ENCODE measurements around the gene NRF1. TPM values are rescaled to one million over a fixed set of nuclear protein-coding genes. Genes with fewer than 3 reads are reported as not detected.

Gene NRF1
- total and polyA plus RNA-seq, 2 of the 8 experiments (the other 6 are each of a cell fraction or from before 2014, with no cell fraction given): 18.2 to 21.4 TPM

DNA sequence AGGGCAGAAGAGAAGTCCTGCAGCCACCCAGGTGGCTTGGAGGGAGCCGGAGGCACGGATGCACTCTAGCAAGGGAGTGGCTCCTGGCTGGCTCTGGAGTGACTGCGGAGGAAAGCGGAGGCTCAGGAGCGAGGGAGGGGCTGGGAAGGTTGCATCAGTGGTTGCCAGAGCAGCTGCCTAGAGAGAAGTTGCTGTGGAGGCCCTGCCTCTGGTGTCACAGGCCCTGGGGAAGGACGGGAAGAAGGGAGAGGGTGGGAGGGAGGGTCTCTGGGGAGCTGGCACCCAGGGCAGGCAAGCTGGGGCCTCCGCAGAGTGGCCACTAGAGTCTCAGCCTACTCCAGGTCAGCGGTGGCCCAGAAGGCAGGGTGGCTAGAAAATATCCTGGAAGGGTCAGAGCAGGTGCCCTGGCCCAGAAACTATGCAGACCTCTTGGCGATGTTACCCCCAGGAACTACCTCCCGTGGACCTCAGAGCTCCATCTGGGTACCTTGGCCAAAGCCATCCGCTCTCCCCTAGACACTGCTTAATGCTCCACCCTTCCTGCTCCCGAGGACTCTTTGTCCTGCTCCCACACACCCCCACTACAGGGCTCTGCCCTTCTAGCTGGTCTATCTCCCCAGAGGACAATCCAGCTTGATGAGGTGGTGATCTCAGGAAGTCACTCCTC, 164.3 kb downstream of the NRF1 start:
- H3K79me2 ChIP-seq (ENCODE audit: control insufficient read depth in 1 of 2, insufficient read depth in 2 of 2, low read length in 2 of 2): peaks cover 2 to 27% of the 10 kb centered on the region in 2 experiments; a peak in 2 of 4 replicates
- no peak overlapping the region for H3K23ac ChIP-seq (ENCODE audit: insufficient read length)
- H3K79me1 ChIP-seq (ENCODE audit: low read depth, low read length): peaks cover 17% of the 10 kb centered on the region
- POLR2A ChIA-PET (ENCODE audit: partially characterized antibody): interaction anchor here (0.9 to 4.3 kb wide), 9 partner anchors 9 to 51 kb away, joined by 3 to 36 read pairs (median 8); no protein-coding TSS in a partner anchor
- peak overlapping the region; percentile 73 for H4K8ac ChIP-seq (ENCODE audit: extremely low read depth, insufficient read depth, low read length)
- peak overlapping the region; percentile 5 for H4K5ac ChIP-seq (ENCODE audit: insufficient read length, low read depth, low read length)
- CTCF ChIA-PET (ENCODE audit: partially characterized antibody): interaction anchor here (0.9 to 8.1 kb wide), 6 partner anchors 10 to 238 kb away, joined by 3 to 45 read pairs (median 4); no protein-coding TSS in a partner anchor
- 15% methylated on average over 10 of the region's 12 CpGs; no CpG with 5 or more reads in 1 of the 2 experiments for WGBS, 2 experiments (ENCODE audit: extremely low coverage in 1 of 2, insufficient coverage in 1 of 2, insufficient read length in 1 of 2, insufficient replicate concordance in 2 of 2, low coverage in 1 of 2, low lambda C conversion rate in 2 of 2, missing lambda C conversion rate in 1 of 2)
- peak overlapping the region; percentile 82 to 99 for H3K4me2 ChIP-seq (ENCODE audit: insufficient read depth in 1 of 2, low read depth in 2 of 2, low read length in 2 of 2)
- H3K14ac ChIP-seq (ENCODE audit: insufficient read length): no peak overlapping the region
- no peaks in the 10 kb centered on the region for H3K9me3 ChIP-seq (ENCODE audit: insufficient read depth in 2 of 2, low read depth in 1 of 2, low read length in 1 of 2)
- H4K20me1 ChIP-seq (replicated peaks in 1 of 2; ENCODE audit: control insufficient read depth in 1 of 2, insufficient read depth in 2 of 2, low read length in 2 of 2): peaks cover 14 to 18% of the 10 kb centered on the region in 2 experiments
- peaks cover 0 to 5% (median 0%) of the 10 kb centered on the region in 4 experiments; a peak in 2 of 8 replicates for H3K36me3 ChIP-seq (ENCODE audit: control insufficient read depth in 2 of 4, insufficient read depth in 4 of 4, low read length in 3 of 4)
- H3K4me3 ChIP-seq (ENCODE audit: extremely low read depth in 1 of 4, insufficient read depth in 2 of 4, low read depth in 3 of 4, low read length in 4 of 4): peak overlapping the region in 3 of 4 experiments; percentile 12 to 76 (median 29); a peak in 6 of 8 replicates
- H2AFZ ChIP-seq (ENCODE audit: low read length): no peak overlapping the region
- FAIRE-seq (peak; percentile 24), DNase-seq (ENCODE audit: low read depth in 1 of 2, low spot score in 2 of 2) (peak in 1 of 2 experiments; percentile 78)
- peak overlapping the region; percentile 90; the same call in 1 of the 2 replicates for H2AK5ac ChIP-seq (ENCODE audit: low read depth, low read length)
- H3K23me2 ChIP-seq (ENCODE audit: low read depth, low read length): peaks cover 16% of the 10 kb centered on the region
- peak overlapping the region; percentile 79; the same call in 1 of the 2 replicates for H2BK5ac ChIP-seq (ENCODE audit: low read depth, low read length)
- peak overlapping the region; percentile 92 for H2BK20ac ChIP-seq (ENCODE audit: low read length)
- peak overlapping the region; percentile 81 for H2BK120ac ChIP-seq (replicated peaks; ENCODE audit: low read depth, low read length)
- H3K9ac ChIP-seq (replicated peaks in 1 of 4; ENCODE audit: extremely low read depth in 1 of 4, low read depth in 3 of 4, low read length in 3 of 4): no peak overlapping the region
- peak overlapping the region; percentile 79 for H3K18ac ChIP-seq (ENCODE audit: extremely low read depth, low read length)
- no peak overlapping the region for H3K56ac ChIP-seq (replicated peaks; ENCODE audit: insufficient read length, low read depth, low read length)
- H3K27ac ChIP-seq (ENCODE audit: low read depth, low read length): no peak overlapping the region
- H2BK12ac ChIP-seq (ENCODE audit: low read depth, low read length): peak overlapping the region; percentile 98; the same call in 1 of the 2 replicates
- TF ChIP-seq TAF1 (IDR thresholded peaks at IDR 0.05; ENCODE audit: low read depth, low read length) (0 out of 2 replicates have a peak, but pooled peaks have one; percentile 26), GABPA (IDR thresholded peaks at IDR 0.05; ENCODE audit: borderline replicate concordance, insufficient read depth, low read length) (no peak), SP1 (IDR thresholded peaks at IDR 0.05; ENCODE audit: low read depth, low read length) (no peak), ASH2L (IDR thresholded peaks at IDR 0.05; ENCODE audit: low read length) (peak; percentile 27), HDAC2 (IDR thresholded peaks at IDR 0.05; ENCODE audit: borderline replicate concordance in 1 of 2, low read depth in 2 of 2, low read length in 2 of 2) (0 out of 4 replicates have a peak, but pooled peaks of 1 of the 2 experiments have one; percentile 42), CHD2 (IDR thresholded peaks at IDR 0.05; ENCODE audit: low read length) (no peak), CEBPB (IDR thresholded peaks at IDR 0.05; ENCODE audit: low read depth, low read length) (peak; percentile 83)
- H4K91ac ChIP-seq (replicated peaks; ENCODE audit: insufficient read length, low read length): peak overlapping the region; percentile 95
- H3K27me3 ChIP-seq (replicated peaks in 1 of 4; ENCODE audit: control insufficient read depth in 3 of 4, extremely low read depth in 1 of 4, insufficient read depth in 3 of 4, low read length in 3 of 4): peaks cover 20 to 44% (median 41%) of the 10 kb centered on the region in 4 experiments
- peak overlapping the region; percentile 96 for H3K4ac ChIP-seq (replicated peaks; ENCODE audit: insufficient read length, low read depth, low read length)
- peak overlapping the region; percentile 93; the same call in 1 of the 2 replicates for H2BK15ac ChIP-seq (ENCODE audit: low read length)
- peaks cover 15 to 74% (median 64%) of the 10 kb centered on the region in 4 experiments for H3K4me1 ChIP-seq (replicated peaks in 1 of 4; ENCODE audit: control insufficient read depth in 3 of 4, insufficient read depth in 4 of 4, low read length in 3 of 4)
